ENCODE measurements around the gene BABAM2. TPM values are rescaled to one million over a fixed set of nuclear protein-coding genes. Genes with fewer than 3 reads are reported as not detected.

Gene BABAM2
- total RNA-seq, 1 experiment from 2014 or later = 27.1 TPM

- Histone ChIP-seq H3K27me3 (ENCODE audit: insufficient read depth, low read length) (no peaks in the 10 kb centered on the region; the same call in 1 of the 2 replicates), H3T11ph (ENCODE audit: low read length) (no peak overlapping the region)
- no peak for DNase-seq
Observed at GRCh38 chr2:28375236-28375635, 484.7 kb downstream of the BABAM2 start.

More at GRCh38 chr2:28375236-28375635, 484.7 kb downstream of the BABAM2 start:
- Histone ChIP-seq H3K56ac (ENCODE audit: insufficient read length, low read depth, low read length) (no peak overlapping the region), H3K79me1 (ENCODE audit: insufficient read depth, low read depth, low read length, poor library complexity, severe bottlenecking) (no peaks in the 10 kb centered on the region), H3K9me3 (ENCODE audit: control insufficient read depth, low read depth, low read length) (no peaks in the 10 kb centered on the region), H3K4ac (ENCODE audit: low read depth, low read length) (no peak overlapping the region), H3K23me2 (ENCODE audit: insufficient read length, low read depth, low read length, poor library complexity, severe bottlenecking) (no peaks in the 10 kb centered on the region), H2AK5ac (ENCODE audit: insufficient read length, low read length) (no peak overlapping the region), H4K20me1 (ENCODE audit: control insufficient read depth, insufficient read depth, insufficient read length) (no peaks in the 10 kb centered on the region), H3K9ac (ENCODE audit: extremely low read depth, insufficient read length, low read length) (no peak overlapping the region), H4K8ac (replicated peaks; ENCODE audit: insufficient read length, low read depth, low read length) (no peak overlapping the region), H2BK5ac (ENCODE audit: insufficient read length, low read length) (no peak overlapping the region), H3K79me2 (ENCODE audit: insufficient read depth, low read length) (no peaks in the 10 kb centered on the region), H3K4me2 (ENCODE audit: insufficient read depth, insufficient read length, low read length) (no peak overlapping the region), H2BK15ac (ENCODE audit: low read depth, low read length) (no peak overlapping the region), H2BK120ac (ENCODE audit: low read depth, low read length, poor library complexity, severe bottlenecking) (no peak overlapping the region), H3K27ac (ENCODE audit: insufficient read length, low read depth, low read length) (no peak overlapping the region), H2AFZ (ENCODE audit: low read length) (no peak overlapping the region), H2BK20ac (ENCODE audit: low read depth, low read length, poor library complexity, severe bottlenecking) (no peak overlapping the region), H3K14ac (ENCODE audit: insufficient read depth, low read length) (no peak overlapping the region), H4K91ac (ENCODE audit: insufficient read length, low read depth, low read length) (no peak overlapping the region), H3K4me1 (ENCODE audit: insufficient read depth, low read length) (no peaks in the 10 kb centered on the region), H3K18ac (ENCODE audit: insufficient read length, low read depth, low read length) (no peak overlapping the region), H2BK12ac (ENCODE audit: insufficient read length, low read depth, low read length) (no peak overlapping the region), H3K23ac (ENCODE audit: insufficient read length, low read depth, low read length) (no peak overlapping the region), H4K5ac (ENCODE audit: insufficient read length, low read depth, low read length) (no peak overlapping the region)
- H3K9me3 Mint-ChIP-seq = no peaks in the 10 kb centered on the region
- H3K4me1 Mint-ChIP-seq = peaks cover 11 to 13% of the 10 kb centered on the region in 2 experiments
- no peak overlapping the region for H3K4me3 Mint-ChIP-seq
- WGBS (ENCODE audit: extremely low coverage, insufficient read length, low lambda C conversion rate) = no CpG with 5 or more reads among the region's 3 CpGs
- peaks cover 64% of the 10 kb centered on the region for H3K27me3 Mint-ChIP-seq (ENCODE audit: low read depth)
- H3K27ac Mint-ChIP-seq = no peak overlapping the region
- no peaks in the 10 kb centered on the region for H3K36me3 Mint-ChIP-seq (ENCODE audit: insufficient read depth in 1 of 3, low read depth in 3 of 3)
- no peak for TF ChIP-seq CTCF (conservative IDR thresholded peaks at IDR 0.05)

Measured in H9 (cell line).